DMS 273 (cell line): ENCODE data around the gene ING5.
"Not testable (repeated sequence)": the region's sequence is repeated elsewhere in the genome, so short reads cannot be mapped to it uniquely, and the experiment has no call there.

Experiments
- DNase-seq: peaks from one replicate; lab custom pipeline; 2025; ENCODE audit not compliant: unreplicated experiment; lab: John Stamatoyannopoulos, UW

ING5 gene

DNA sequence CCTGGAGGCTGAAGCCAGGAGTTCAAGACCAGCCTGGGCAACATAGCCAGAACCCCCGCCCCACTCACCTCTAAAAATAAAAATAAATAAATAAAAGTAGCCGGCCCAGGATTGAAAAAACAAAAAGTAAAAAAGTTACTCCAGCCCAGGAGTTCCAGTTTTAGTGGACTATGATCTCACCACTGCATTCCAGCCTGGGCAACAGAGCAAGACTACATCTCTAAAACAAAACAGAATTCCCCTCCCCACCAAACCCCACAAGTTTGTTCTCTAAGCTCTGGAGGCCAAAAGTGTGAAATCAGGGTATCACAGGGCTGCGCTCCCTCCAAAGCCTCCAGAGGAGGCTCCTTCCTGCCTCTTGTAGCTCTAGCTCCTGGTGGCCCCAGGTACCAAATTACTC lies 34.3 kb downstream of the ING5 start:
- no peak for DNase-seq

DNA sequence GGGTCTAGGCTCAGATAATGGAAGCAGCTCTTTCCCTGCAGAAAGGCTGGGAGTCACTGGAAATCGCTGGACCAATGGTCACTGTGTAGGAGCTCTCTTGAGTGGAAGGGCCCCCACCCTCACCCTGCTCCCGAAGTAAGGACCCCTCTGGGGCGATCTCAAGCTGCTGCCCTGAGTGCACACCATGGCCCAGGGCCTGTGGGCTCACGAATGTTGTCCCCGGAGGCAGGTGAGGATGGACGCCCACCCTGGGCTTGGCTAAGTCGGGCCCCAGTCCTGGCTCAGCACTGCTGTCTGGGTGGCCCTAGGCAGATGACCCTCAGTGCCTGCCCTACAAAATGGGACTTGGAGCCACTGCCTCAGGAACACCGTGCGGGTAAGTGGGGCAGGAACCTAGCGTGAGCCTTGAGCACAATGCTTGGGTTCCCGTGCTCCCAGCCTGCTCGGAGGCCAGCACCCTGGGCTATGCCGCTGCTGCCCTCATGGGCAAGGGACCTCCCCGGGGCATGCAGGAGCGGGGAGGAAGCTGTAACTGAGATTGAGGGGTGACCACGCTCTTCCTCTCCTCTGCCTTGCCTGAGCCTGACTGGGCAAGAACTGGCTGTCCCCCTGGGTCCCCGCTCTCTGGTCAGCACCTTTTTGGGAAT lies 36.3 kb downstream of the ING5 start:
- no peak for DNase-seq

DNA sequence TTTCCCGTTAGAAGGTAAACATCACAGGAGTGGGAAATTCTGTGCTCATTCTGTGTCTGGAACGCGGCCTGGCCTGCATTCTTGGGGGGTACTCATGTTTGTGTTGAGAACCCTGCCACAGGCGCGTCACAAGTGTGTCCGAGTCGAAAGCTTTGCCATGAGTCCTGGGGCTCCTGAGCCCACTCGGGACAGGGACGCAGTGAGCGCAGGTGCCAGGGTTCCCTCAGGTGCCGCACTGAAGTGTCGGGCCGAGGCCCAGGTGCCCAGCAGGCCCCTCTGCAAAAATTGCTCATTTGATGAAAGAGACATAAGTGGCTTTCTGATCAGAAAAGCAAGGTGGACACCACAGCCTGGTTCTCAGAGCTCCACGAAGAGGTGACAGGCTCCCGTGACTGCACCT lies 37.3 kb downstream of the ING5 start:
- no peak for DNase-seq

DNA sequence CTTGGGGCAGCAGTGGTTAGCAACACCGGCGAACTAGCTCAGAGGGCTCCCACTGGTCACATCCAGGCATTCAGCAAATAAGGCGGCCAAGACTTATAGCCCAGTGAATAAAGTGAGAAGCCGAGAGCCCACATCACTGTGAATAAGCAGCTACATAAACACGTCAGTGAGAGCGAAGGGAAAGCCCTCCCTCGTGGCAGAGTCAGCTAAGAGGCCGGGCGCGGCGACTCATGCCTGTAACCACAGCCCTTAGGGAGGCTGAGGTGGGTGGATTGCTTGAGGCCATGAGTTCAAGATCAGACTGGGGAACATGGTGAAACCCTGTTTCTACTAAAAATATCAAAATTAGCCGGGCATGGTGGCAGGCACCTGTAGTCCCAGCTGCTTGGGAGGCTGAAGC lies 37.8 kb downstream of the ING5 start:
- no peak for DNase-seq

DNA sequence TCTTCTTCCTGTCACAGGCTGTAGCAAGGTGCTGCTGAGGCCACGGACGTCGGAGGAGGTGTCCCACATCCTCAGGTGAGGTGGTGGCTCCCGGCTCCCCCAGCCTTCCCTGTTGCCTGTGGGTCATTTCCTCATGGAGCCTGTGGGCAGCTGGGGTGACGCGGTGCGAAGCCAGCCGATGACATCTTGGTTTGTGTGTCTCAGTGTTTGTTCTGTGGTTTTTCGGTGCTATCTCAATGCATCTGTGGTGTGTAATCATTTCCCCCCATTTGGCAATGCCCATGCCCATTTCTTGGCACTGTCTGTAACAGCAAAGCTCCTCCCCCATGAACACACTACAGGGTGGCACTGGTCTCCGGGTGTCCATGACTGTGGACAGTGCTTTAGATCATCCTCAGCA lies 39.2 kb downstream of the ING5 start:
- no peak for DNase-seq

DNA sequence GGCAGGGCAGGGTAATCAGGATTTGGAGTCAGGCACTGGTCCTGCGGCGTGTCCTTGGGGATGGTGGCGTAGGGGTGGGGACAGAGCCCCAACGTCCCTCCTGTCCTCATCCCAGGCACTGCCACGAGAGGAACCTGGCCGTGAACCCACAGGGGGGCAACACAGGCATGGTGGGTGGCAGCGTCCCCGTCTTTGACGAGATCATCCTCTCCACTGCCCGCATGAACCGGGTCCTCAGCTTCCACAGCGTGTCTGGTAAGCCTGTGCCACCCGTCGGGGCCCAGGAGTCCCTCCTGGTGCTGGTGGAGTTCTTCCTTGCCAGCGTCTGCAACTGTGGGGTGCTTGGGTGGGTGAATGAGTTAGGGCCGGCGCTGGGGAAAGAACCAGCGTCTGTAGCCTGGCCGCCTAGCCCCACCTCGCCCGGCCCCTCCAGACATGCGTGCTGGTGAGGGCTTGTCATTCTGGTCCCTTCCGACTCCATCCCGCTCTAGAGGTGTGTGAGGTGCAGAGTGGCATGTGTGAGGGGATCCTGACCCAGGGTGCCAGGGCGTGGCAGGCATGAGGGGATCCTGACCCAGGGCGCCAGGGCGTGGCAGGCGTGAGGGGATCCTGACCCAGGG lies 40.6 kb downstream of the ING5 start:
- DNase-seq = no peak

DNA sequence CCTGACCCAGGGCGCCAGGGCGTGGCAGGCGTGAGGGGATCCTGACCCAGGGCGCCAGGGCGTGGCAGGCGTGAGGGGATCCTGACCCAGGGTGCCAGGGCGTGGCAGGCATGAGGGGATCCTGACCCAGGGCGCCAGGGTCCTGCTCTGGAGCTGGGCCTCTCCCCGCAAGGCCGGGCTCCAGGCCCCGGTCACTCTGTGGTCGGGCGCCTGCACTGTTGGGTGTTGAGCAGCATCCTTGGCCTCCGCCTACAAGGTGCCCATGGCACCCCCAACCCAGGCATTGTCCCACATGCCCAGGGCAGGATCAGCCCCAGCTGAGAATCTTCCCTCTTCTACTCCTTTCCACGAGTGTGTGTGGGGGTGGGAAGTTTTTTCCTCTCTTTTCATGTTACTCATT lies 41.2 kb downstream of the ING5 start:
- DNase-seq = not testable (repeated sequence)

DNA sequence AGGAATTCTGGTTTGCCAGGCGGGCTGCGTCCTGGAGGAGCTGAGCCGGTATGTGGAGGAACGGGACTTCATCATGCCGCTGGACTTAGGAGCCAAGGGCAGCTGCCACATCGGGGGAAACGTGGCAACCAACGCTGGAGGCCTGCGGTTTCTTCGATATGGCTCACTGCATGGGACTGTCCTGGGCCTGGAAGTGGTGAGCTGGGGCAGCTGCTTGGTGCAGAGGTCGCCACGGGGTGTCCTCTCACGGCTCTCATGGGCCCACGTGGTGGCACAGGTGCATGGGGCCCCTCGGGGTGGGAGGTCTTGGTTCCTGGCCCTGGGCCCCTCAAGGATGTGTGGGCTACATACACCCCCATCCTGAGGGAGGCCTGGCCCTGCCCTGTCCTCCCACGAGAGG lies 41.8 kb downstream of the ING5 start:
- DNase-seq = no peak

DNA sequence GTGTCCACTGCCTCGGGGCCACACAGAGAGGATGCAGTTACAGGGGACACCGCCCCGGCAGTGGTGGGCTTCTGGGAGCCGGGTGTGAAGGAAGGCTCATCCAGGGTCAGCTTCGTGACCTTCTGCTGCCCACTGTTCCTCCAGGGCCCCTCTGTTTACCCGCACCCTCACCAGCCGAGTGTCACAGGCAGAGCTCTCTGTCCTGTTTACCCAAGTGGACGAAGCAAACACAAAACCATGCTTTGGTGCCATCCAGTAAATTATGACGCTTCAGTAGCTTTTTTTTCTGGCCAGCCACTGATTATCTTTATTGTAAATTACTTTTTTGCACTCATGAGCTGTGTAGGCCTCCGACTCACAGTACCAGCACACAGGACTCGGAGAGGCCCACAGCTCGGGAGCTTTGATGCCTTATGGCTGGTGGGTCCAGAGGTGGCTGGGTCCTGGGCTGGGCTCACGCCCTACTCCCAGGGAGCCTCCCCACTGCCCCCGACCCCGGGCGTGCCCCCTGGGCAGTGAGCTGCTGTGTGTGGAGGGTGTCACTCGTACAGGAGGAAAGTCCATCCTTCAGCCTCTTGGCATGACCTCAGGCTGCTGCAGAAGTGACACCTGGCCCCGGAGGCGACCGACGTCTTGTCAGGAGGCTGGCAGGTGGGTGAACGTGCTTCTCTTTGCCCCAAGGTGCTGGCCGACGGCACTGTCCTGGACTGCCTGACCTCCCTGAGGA lies 42.4 kb downstream of the ING5 start:
- DNase-seq = no peak

DNA sequence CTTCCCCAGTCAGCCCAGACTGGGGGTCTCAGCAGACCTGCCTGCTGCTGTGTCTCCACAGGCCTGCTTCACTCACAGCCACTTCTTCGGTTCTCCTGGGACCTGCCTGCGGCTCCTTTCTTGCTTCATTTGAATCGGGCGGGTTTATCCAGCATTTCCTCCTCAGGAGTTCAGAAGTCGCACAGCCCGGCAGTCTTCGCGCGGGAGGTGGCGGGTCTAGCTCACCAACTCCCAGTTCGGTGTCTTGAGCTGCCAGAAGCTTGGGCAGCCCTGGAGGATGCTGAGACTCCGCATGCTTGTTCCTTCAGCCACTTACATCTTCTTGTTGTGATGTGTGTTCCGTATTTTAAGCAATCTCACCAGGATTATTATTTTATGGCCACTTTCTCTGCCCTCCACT lies 43.4 kb downstream of the ING5 start:
- DNase-seq = no peak

DNA sequence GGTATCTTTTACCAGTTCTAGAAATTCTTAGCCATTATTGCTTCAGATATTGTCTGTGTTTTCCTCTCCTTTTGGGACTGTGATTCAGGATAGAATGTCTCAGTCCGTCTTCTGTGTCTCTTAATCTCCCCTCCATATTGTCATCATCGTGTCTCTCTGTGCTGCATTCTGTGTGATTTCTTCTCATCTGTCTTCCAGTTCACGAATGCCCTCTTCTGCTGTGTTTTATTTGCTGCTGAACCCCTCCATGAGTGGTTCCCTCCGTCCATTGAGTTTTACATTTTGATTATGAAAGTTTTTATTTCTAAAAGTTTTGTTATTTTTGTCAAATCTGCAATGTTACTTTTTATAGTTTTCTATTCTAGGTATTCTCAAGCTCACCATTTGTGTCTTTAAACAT lies 44.2 kb downstream of the ING5 start:
- no peak for DNase-seq

DNA sequence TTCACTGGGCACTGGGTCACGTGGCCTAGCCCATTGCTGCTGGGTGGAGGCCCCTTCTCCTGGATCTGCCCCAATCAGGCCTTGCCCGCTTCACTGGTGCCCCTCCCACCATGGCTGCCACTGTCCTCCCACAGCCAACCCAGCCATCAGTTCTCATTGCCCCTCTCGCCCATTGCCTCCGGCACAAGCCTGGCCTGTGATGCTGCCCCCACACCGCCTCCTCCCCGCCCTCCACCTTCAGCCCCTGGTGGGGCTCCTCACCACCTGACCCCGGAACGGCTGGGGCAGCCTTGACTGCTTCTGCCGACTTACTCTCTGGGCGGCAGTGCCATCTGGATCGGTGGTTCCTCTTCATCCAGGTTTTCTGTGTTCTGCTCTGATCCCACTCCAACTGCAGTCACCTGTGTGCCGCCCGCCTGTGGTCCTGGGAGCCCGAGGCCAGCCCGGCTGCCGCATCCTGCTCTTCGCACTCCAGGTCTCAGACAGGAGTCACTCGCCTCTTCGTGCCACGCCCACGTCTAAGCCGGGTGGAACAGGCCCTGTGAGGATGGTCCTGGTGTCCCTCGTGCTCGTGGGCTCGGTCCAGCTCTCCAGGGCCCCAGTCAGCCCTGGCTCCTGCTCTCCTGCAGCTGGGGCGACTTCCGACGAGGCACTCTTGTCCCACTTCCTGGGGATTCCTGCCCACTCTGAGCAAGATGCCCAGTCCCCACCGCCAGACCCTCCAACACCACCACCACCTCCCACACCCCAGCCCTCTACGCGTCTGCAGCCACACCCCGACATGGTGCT lies 46.8 kb downstream of the ING5 start:
- DNase-seq = no peak

DNA sequence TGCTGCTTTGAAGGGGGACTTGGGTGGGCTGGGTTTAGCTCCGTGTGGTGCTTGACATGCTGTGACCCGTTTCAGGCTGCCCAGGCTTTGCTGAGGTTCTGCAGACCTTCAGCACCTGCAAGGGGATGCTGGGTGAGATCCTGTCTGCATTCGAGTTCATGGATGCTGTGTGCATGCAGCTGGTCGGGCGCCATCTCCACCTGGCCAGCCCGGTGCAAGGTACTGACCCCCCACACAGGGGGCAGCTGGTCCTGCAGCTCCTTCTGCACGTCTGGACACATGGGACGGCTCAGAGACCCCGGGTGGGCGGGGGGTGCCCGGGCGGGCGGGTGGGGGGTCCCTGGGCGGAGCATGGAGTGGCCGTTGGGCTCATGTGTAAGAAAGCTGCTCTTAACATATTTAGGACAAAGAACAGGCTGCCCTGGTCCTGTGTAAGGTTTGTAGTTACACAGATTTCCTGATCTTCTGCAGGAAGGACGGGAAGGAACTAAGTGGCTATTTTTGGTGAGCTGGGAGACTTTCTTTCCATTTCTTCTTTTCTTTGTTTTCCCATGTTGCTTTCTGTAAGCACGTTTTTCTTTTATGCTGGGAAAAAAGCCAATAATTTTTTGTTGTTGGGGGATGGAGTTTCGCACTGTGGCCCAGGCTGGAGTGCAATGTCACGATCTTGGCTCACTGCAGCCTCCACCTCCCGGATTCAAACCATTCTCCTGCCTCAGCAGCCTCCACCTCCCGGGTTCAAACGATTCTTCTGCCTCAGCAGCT lies 48.4 kb downstream of the ING5 start:
- DNase-seq = no peak

DNA sequence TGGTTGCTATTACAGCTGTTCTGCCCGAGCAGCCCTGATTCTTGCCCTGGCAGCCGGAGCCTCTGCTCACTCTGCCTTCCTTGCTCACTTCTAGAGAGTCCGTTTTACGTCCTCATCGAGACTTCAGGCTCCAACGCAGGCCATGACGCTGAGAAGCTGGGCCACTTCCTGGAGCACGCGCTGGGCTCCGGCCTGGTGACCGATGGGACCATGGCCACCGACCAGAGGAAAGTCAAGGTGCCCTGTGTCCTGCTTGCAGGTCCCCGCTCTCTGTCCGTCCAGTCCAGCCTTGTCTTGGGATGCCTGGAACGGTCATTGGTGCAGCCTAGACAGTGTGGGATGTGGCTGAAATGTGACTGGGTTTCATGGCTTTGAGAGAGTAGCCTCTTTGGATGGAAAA lies 49.3 kb downstream of the ING5 start:
- DNase-seq = no peak

DNA sequence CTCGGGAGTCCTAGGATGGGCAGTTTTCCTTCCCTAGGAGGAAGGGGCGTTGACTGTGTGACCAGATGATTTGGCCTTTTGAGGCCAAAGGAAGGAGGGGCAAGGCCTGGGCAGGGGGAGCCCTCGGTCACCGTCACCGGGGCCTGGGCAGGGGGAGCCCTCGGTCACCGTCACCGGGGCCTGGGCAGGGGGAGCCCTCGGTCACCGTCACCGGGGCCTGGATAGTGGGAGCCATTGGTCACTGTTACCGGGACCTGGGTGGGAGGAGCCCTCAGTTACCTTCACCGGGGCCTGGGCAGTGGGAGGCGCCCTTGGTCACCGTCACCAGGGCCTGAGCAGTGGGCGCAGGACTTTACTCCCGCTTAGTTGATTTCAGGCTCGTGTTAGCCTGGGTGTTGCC lies 49.9 kb downstream of the ING5 start:
- no peak for DNase-seq

DNA sequence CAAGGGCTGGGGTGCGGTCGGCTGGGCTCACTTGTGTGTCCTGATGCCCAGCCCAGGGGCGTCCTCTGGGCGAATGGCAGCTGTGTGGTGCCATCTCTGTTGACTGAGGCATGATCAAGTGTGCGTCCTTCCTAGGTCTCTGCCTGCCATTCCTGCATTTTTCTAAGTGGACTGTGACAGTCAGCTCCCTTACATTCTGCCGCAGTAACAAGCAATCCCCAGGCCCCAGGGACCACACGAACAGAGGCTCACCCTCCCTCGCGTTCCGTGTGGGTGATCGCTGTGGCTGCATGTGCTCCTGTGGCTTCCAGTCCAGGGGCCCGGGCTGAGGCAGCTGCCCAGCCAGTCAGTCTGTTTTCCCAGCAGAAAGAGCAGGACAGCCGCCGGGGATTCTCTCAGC lies 50.4 kb downstream of the ING5 start:
- DNase-seq = no peak

DNA sequence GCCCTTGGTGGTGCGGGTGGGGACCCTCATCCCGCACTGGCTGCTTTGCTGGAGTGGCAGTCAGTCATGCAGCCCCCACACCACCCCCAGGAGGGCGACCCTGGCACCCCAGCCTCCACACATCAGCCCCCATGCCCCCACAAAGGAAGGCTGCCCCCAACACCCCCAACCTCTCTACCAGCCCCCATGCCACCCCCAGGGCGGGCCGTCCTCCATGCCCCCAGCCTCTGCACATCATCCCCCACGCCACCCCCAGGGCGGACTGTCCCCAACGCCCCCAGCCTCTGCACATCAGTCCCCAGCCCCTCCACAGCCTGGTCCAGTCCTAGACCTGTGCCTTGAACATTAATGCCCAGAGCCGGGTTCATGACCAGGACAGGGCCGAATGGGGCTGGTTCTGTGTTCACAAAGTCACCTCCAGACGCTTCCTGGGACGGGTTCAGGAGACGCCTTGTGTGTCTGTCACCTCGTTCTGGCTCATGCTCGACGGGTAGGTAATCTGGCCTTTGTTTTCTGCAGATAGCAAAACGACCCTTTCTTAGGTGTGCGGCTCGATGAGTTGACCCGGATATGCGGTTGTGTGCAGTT lies 50.9 kb downstream of the ING5 start:
- DNase-seq = no peak

DNA sequence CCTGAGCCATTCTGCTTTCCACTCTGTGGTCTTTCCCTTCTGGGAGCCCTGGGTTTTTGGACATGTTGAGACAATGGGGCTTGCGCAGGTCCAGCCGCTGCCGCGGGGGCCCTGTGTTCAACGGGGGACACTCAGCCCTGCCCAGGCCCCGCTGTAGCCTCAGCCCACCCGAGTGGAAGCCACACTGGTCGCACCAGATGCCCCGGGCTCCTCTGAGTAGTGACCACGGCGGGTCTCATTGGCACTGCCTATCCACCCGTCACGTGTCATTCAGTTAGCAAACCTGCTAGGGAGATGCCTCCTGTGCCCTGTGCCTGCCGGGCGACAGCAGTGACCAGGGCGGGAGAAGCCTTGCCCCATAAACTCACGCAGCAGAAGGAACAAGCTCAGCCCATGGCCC lies 51.7 kb downstream of the ING5 start:
- no peak for DNase-seq

DNA sequence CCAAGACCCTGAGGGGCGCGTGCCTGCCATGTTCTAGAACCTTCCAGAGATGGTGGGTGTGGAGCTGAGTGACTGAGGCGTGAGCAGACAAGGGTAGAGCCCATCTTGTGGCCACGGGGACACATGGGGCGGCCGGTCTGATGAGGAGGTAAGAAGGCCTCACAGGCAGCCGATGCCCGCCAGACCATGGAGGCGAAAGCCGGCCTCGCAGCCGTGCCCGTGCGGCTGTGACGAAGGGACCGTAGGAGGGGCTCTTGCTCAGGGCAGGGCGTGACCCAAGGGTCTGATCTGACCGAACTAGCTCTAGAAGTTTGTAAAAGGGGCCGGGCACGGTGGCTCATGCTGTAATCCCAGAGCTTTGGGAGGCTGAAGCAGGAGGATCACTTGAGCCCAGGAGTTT lies 52.2 kb downstream of the ING5 start:
- DNase-seq = no peak

DNA sequence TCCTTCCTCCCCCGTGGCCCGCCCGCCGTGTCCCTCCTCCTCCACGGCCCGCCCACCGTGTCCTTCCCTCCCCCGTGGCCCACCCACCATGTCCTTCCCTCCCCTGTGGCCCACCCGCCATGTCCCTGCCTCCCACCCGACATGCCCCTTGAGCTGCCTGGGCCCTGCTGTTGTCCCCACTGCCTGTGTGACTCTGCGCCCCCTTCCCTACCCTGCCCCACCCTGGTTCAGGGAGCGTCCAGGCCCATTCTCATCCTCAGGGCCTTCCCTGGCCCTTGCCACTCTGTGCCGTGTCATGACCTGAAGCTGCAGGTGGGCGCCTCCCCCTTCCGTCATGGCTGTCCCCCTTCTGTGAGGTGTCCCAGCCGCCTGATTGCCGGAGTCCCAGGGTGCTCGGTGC lies 53.3 kb downstream of the ING5 start:
- no peak for DNase-seq

DNA sequence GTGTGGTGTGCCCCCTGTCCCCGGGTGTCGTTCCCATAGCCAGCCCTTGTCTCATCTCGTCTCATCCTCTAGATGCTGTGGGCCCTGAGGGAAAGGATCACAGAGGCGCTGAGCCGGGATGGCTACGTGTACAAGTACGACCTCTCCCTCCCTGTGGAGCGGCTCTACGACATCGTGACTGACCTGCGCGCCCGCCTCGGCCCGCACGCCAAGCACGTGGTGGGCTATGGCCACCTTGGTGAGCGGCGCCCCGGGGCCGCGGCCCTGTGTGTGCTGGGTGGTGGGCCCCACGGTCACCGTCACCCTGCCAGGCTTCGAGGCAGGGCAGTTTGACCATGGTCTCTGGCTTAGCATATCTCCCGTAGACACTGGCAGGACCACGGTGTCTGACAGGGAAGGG lies 53.9 kb downstream of the ING5 start:
- DNase-seq = no peak
